K562 (cell line): ENCODE results near the gene MYADML2. TPM values are rescaled to one million over a fixed set of nuclear protein-coding genes. Genes with fewer than 3 reads are reported as not detected.

ENCODE experiments used
- DPF2 ChIP-seq: fragments of 450-650 bp; IDR thresholded peaks from 2 replicates; pipeline ENCODE4 v1.6.1; 2016
- KLF1 ChIP-seq: fragments of 450-650 bp; IDR thresholded peaks from 2 replicates; pipeline ENCODE4 v1.6.1; 2016; ENCODE audit warnings: missing genetic modification characterization, missing compliant biosample characterization
- POLR2A ChIP-seq: fragments of 450-650 bp; conservative IDR thresholded peaks from 2 replicates; pipeline ENCODE4 v1.6.1; 2016
- RNF2 ChIP-seq: sonication (generic); IDR thresholded peaks from 2 replicates; pipeline ENCODE4 v1.6.1; 2016
- SMC3 ChIP-seq: conservative IDR thresholded peaks from 2 replicates; pipeline ENCODE4 v1.6.1; 2011; ENCODE audit warnings: low read depth, low read length, improper control_type of control experiment; ENCODE audit not compliant: insufficient read depth
- TCFL5 ChIP-seq: fragments of 250-450 bp; sonication (Bioruptor Pico); conservative IDR thresholded peaks from 2 replicates; pipeline ENCODE4 v1.6.1; 2021; ENCODE audit warnings: mild to moderate bottlenecking, moderate library complexity, matching md5 sums
- ZNF589 ChIP-seq: fragments of 200-800 bp; sonication (Bioruptor generic); IDR thresholded peaks from 2 replicates; pipeline ENCODE4 v1.6.1; 2016; ENCODE audit warnings: low read depth, missing genetic modification characterization, missing compliant biosample characterization
- polyA plus RNA-seq, 8 experiments: library from polyadenylated mRNA; depleted of rRNA in 4 of 8; stranded (reverse) in 5 of 8; unstranded in 3 of 8; fragments of >200 nt; fragmentation: Nextera tagmentation in 2 of 8; fragmentation: Illumina TruSeq in 1 of 8; extraction: Ambion mirVana in 2 of 8; extraction: Trizol in 1 of 8; gene quantifications; 2 replicates each; pipeline versions ENCODE4 v1.2.1 to v1.2.3, GENCODE V29; 2011 to 2014; ENCODE audit warnings: inconsistent platforms in 1 of 8, missing spikeins in 1 of 8
- total RNA-seq, 7 experiments: library from RNA; depleted of rRNA in 6 of 7; stranded (reverse); fragments of >200 nt in 6 of 7; fragmentation: Illumina TruSeq in 2 of 7; extraction: Trizol in 2 of 7; gene quantifications; 2 replicates each; pipeline versions ENCODE4 v1.2.1 to v1.2.3, GENCODE V29; 2011 to 2021; ENCODE audit warnings: low replicate concordance in 1 of 7
- TF ChIP-seq, protein P1 (sequence below): sonication (generic); formaldehyde crosslinking; IDR thresholded peaks from 2 replicates; pipeline ENCODE4 v1.8.1; 2023; ENCODE audit warnings: missing genetic modification reagents, mild to moderate bottlenecking, borderline replicate concordance
- TF ChIP-seq, protein P2 (sequence below): fragments of 450-650 bp; formaldehyde crosslinking; IDR thresholded peaks from 2 replicates; pipeline ENCODE4 v1.4.0; 2020; ENCODE audit warnings: mild to moderate bottlenecking, moderate library complexity

Gene MYADML2
- total and polyA plus RNA-seq, 9 of the 15 experiments (the other 6 are each of a cell fraction or from before 2014, with no cell fraction given): not detected

DNA sequence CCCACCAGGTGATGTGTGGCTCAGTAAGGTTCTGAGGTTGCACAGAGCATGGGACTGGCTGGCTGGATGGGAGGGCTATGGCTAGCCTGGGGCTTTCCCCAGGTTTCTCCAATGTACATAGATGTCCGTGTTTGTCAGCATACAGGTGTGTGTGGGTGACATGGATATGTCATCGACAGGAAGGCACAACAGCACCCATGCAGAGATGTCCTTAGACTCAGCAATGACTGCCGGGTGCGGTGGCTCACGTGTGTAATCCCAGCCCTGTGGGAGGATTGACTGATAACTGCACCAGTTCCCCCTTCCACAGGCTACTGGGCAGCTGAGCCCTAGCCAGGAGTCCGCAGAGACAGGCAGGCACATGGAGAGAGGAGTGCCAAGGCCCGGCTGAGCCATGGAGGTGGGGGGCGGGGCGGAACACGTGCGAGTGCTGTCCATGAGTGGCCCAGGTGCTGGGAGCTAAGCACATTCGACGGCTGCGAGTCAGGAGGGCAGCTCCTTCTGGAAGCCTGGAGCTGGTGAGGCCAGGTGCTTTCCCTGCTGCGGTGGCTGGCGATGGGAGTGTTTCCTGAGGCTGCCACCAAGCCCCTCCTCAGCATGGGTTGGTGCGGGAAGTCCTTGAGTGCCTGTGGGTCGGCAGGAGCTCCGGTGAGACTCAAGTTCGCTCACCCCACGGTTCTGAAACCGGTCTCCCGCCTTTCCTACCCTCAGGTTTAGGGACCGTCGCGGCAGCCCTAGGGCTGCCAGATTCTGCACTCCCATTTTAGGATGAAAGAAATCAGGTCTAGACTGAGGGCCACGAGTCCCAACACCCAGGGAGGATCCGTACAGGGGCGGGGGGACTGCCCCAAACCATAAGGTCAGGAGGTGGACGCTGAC is 29.5 kb upstream of the MYADML2 start (continued):
- TF ChIP-seq, protein P1, sequence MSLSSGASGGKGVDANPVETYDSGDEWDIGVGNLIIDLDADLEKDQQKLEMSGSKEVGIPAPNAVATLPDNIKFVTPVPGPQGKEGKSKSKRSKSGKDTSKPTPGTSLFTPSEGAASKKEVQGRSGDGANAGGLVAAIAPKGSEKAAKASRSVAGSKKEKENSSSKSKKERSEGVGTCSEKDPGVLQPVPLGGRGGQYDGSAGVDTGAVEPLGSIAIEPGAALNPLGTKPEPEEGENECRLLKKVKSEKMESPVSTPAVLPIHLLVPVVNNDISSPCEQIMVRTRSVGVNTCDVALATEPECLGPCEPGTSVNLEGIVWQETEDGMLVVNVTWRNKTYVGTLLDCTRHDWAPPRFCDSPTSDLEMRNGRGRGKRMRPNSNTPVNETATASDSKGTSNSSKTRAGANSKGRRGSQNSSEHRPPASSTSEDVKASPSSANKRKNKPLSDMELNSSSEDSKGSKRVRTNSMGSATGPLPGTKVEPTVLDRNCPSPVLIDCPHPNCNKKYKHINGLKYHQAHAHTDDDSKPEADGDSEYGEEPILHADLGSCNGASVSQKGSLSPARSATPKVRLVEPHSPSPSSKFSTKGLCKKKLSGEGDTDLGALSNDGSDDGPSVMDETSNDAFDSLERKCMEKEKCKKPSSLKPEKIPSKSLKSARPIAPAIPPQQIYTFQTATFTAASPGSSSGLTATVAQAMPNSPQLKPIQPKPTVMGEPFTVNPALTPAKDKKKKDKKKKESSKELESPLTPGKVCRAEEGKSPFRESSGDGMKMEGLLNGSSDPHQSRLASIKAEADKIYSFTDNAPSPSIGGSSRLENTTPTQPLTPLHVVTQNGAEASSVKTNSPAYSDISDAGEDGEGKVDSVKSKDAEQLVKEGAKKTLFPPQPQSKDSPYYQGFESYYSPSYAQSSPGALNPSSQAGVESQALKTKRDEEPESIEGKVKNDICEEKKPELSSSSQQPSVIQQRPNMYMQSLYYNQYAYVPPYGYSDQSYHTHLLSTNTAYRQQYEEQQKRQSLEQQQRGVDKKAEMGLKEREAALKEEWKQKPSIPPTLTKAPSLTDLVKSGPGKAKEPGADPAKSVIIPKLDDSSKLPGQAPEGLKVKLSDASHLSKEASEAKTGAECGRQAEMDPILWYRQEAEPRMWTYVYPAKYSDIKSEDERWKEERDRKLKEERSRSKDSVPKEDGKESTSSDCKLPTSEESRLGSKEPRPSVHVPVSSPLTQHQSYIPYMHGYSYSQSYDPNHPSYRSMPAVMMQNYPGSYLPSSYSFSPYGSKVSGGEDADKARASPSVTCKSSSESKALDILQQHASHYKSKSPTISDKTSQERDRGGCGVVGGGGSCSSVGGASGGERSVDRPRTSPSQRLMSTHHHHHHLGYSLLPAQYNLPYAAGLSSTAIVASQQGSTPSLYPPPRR (CRISPR knock-in tag): 0 out of 2 replicates have a peak, but pooled peaks have one; percentile 63
- TF ChIP-seq RNF2 (peak; percentile 49; the same call in 1 of the 2 replicates), TCFL5 (CRISPR knock-in tag) (no peak), POLR2A (0 out of 2 replicates have a peak, but pooled peaks have one; percentile 10), KLF1 (tag) (0 out of 2 replicates have a peak, but pooled peaks have one; percentile 33), SMC3 (no peak), DPF2 (peak; percentile 20; the same call in 1 of the 2 replicates), ZNF589 (CRISPR knock-in tag) (0 out of 2 replicates have a peak, but pooled peaks have one; percentile 49)
- TF ChIP-seq, protein P2, sequence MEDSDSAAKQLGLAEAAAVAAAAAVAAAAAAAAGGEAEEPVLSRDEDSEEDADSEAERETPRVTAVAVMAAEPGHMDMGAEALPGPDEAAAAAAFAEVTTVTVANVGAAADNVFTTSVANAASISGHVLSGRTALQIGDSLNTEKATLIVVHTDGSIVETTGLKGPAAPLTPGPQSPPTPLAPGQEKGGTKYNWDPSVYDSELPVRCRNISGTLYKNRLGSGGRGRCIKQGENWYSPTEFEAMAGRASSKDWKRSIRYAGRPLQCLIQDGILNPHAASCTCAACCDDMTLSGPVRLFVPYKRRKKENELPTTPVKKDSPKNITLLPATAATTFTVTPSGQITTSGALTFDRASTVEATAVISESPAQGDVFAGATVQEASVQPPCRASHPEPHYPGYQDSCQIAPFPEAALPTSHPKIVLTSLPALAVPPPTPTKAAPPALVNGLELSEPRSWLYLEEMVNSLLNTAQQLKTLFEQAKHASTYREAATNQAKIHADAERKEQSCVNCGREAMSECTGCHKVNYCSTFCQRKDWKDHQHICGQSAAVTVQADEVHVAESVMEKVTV (CRISPR knock-in tag): peak; percentile 16; the same call in 1 of the 2 replicates
